K562 (cell line): ENCODE measurements around the gene S100A4. TPM values are rescaled to one million over a fixed set of nuclear protein-coding genes. Genes with fewer than 3 reads are reported as not detected.
A peak's percentile ranks its signal among the peaks of the same experiment; 100 is the strongest.

Source experiments
- AFF1 ChIP-seq, 2 experiments: fragments of 450-650 bp; IDR thresholded peaks; 2 replicates each; pipeline ENCODE4 v1.6.1; 2018; ENCODE audit warnings: mild to moderate bottlenecking in 2 of 2, low read depth in 1 of 2; ENCODE audit not compliant: partially characterized antibody in 2 of 2
- HIVEP1 ChIP-seq: fragments of 250-450 bp; sonication (Bioruptor Pico); IDR thresholded peaks from 2 replicates; pipeline ENCODE4 v1.4.0; 2020; ENCODE audit warnings: mild to moderate bottlenecking
- JUN ChIP-seq, 2 experiments: sonication (generic) in 1 of 2; formaldehyde crosslinking in 1 of 2; IDR thresholded peaks; 2 replicates each; pipeline versions ENCODE4 v1.6.1 to v1.8.0; 2012 to 2022; ENCODE audit warnings: borderline replicate concordance in 2 of 2, mild to moderate bottlenecking in 2 of 2, improper control_type of control experiment in 1 of 2, low read depth in 1 of 2, low read length in 1 of 2, missing genetic modification reagents in 1 of 2
- MLX ChIP-seq, 2 experiments: fragments of 450-650 bp in 1 of 2; sonication (generic) in 1 of 2; formaldehyde crosslinking; conservative IDR thresholded peaks; 2 replicates each; pipeline versions ENCODE4 v1.4.0 to v1.8.1; 2020 to 2022; ENCODE audit warnings: mild to moderate bottlenecking in 1 of 2, missing genetic modification reagents in 1 of 2
- REST ChIP-seq, 2 experiments: fragments of 450-650 bp; formaldehyde crosslinking in 1 of 2; IDR thresholded peaks; 2 replicates each; pipeline versions ENCODE4 v1.4.0 to v1.6.1; 2014 to 2020; ENCODE audit warnings: mild to moderate bottlenecking in 2 of 2, borderline replicate concordance in 1 of 2, low read depth in 1 of 2
- RUNX1 ChIP-seq: sonication (generic); IDR thresholded peaks from 2 replicates; pipeline ENCODE4 v1.6.1; 2016; ENCODE audit warnings: antibody characterized with exemption, low read depth
- XRCC3 ChIP-seq: fragments of 450-650 bp; IDR thresholded peaks from 2 replicates; pipeline ENCODE4 v1.6.1; 2017; ENCODE audit warnings: mild to moderate bottlenecking, moderate library complexity
- ZBTB49 ChIP-seq: sonication (generic); formaldehyde crosslinking; IDR thresholded peaks from 2 replicates; pipeline ENCODE4 v1.8.0; 2022; ENCODE audit warnings: missing genetic modification reagents, mild to moderate bottlenecking, borderline replicate concordance
- polyA plus RNA-seq, 8 experiments: library from polyadenylated mRNA; depleted of rRNA in 4 of 8; stranded (reverse) in 5 of 8; unstranded in 3 of 8; fragments of >200 nt; fragmentation: Nextera tagmentation in 2 of 8; fragmentation: Illumina TruSeq in 1 of 8; extraction: Ambion mirVana in 2 of 8; extraction: Trizol in 1 of 8; gene quantifications; 2 replicates each; pipeline versions ENCODE4 v1.2.1 to v1.2.3, GENCODE V29; 2011 to 2014; ENCODE audit warnings: inconsistent platforms in 1 of 8, missing spikeins in 1 of 8
- total RNA-seq, 7 experiments: library from RNA; depleted of rRNA in 6 of 7; stranded (reverse); fragments of >200 nt in 6 of 7; fragmentation: Illumina TruSeq in 2 of 7; extraction: Trizol in 2 of 7; gene quantifications; 2 replicates each; pipeline versions ENCODE4 v1.2.1 to v1.2.3, GENCODE V29; 2011 to 2021; ENCODE audit warnings: low replicate concordance in 1 of 7

S100A4 gene
- total and polyA plus RNA-seq, 9 of the 15 experiments (the other 6 are each of a cell fraction or from before 2014, with no cell fraction given), result 3.7 to 20.1 (median 11.2) TPM

GRCh38 chr1:153568367-153569099, 22.9 kb upstream of the S100A4 start (continued):
- TF ChIP-seq AFF1 (IDR thresholded peaks at IDR 0.05; ENCODE audit: low read depth in 1 of 2, partially characterized antibody in 2 of 2), result no peak
- no peak for TF ChIP-seq HIVEP1 (CRISPR knock-in tag)
- TF ChIP-seq JUN (IDR thresholded peaks at IDR 0.05; ENCODE audit: borderline replicate concordance, low read depth, low read length), result no peak
- TF ChIP-seq JUN (CRISPR knock-in tag; IDR thresholded peaks at IDR 0.05; ENCODE audit: borderline replicate concordance), result no peak
- TF ChIP-seq XRCC3, result no peak
- no peak for TF ChIP-seq ZBTB49
- no peak for TF ChIP-seq RUNX1
- no peak for TF ChIP-seq MLX (CRISPR knock-in tag; conservative IDR thresholded peaks at IDR 0.05)
- peak; percentile 96 for TF ChIP-seq REST (IDR thresholded peaks at IDR 0.05; ENCODE audit: borderline replicate concordance)
- no peak for TF ChIP-seq REST (CRISPR knock-in tag; IDR thresholded peaks at IDR 0.05; ENCODE audit: low read depth)
